ENCODE data around the gene SOCS4. TPM values are rescaled to one million over a fixed set of nuclear protein-coding genes. Genes with fewer than 3 reads are reported as not detected.
A peak's percentile ranks its signal among the peaks of the same experiment; 100 is the strongest.
"Not testable (repeated sequence)": the region's sequence is repeated elsewhere in the genome, so short reads cannot be mapped to it uniquely, and the experiment has no call there.

Gene SOCS4
- total and polyA plus RNA-seq, 8 donors: 4.1 to 29.2 (median 11.2) TPM

DNA sequence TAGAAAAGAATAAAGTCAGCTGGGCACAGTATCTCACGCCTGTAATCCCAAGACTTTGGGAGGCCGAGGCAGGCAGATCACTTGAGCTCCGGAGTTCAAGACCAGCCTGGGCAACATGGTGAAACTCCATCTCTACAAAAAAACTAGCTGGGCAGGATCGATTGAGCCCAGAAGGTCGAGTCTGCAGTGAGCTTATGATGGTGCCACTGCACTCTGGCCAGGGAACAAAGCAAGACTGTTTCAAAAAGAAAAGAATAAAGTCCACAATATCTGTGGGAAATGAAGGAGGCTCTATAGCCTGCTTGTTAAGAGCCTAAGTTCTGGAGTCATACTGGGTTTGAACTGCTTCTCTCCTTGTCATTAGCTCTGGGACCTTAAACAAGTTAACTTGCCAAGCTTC is 32.3 kb downstream of the SOCS4 start:
- peaks cover 13 to 67% (median 30%) of the 10 kb centered on the region in 4 donors for H3K4me1 ChIP-seq
- no peak for DNase-seq
- WGBS, 5 donors: 89 to 95% (median 94%) methylated on average over 5 of the region's 5 CpGs
- no peak overlapping the region for H3K27ac ChIP-seq
- H3K4me3 ChIP-seq: no peak overlapping the region
- no peaks in the 10 kb centered on the region for H3K27me3 ChIP-seq
- intact Hi-C loops (cut with DNase I; ENCODE audit: low total_unique reads): no loop called here
- TF ChIP-seq, protein P1, sequence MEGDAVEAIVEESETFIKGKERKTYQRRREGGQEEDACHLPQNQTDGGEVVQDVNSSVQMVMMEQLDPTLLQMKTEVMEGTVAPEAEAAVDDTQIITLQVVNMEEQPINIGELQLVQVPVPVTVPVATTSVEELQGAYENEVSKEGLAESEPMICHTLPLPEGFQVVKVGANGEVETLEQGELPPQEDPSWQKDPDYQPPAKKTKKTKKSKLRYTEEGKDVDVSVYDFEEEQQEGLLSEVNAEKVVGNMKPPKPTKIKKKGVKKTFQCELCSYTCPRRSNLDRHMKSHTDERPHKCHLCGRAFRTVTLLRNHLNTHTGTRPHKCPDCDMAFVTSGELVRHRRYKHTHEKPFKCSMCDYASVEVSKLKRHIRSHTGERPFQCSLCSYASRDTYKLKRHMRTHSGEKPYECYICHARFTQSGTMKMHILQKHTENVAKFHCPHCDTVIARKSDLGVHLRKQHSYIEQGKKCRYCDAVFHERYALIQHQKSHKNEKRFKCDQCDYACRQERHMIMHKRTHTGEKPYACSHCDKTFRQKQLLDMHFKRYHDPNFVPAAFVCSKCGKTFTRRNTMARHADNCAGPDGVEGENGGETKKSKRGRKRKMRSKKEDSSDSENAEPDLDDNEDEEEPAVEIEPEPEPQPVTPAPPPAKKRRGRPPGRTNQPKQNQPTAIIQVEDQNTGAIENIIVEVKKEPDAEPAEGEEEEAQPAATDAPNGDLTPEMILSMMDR (IDR thresholded peaks at IDR 0.05): no peak
- TF ChIP-seq POLR2A (IDR thresholded peaks at IDR 0.05) (no peak), POLR2AphosphoS5 (IDR thresholded peaks at IDR 0.05) (no peak), EP300 (IDR thresholded peaks at IDR 0.05) (no peak)
- H3K36me3 ChIP-seq: peaks cover 14 to 52% (median 34%) of the 10 kb centered on the region in 4 donors
- H3K9me3 ChIP-seq: no peaks in the 10 kb centered on the region

DNA sequence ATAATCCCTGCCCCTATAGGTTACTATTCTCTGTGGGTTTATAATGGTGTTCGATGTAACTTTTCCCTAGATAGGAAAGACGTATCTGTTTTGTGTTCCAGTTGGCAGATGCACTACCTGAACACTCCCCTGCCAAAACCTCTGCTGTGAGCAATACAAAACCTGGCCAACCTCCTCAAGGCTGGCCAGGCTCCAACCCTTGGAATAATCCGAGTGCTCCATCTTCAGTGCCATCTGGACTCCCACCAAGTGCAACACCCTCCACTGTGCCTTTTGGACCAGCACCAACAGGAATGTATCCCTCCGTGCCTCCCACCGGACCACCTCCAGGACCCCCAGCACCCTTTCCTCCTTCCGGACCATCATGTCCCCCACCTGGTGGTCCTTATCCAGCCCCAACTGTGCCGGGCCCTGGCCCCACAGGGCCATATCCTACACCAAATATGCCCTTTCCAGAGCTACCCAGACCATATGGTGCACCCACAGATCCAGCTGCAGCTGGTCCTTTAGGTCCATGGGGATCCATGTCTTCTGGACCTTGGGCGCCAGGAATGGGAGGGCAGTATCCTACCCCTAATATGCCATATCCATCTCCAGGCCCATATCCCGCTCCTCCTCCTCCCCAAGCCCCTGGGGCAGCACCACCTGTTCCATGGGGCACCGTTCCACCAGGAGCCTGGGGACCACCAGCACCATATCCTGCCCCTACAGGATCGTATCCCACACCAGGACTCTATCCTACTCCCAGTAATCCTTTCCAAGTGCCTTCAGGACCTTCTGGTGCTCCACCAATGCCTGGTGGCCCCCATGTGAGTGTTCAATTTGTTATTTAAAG is 35.7 kb downstream of the SOCS4 start:
- Histone ChIP-seq H3K4me1 (peaks cover 0 to 48% (median 18%) of the 10 kb centered on the region in 4 donors), H3K27ac (peak overlapping the region in 1 of 5 donors; percentile 37), H3K4me3 (no peak overlapping the region), H3K9me3 (no peaks in the 10 kb centered on the region), H3K36me3 (peaks cover 14 to 70% (median 60%) of the 10 kb centered on the region in 4 donors), H3K27me3 (no peaks in the 10 kb centered on the region)
- intact Hi-C loops (cut with DNase I; ENCODE audit: low total_unique reads): no loop called here
- TF ChIP-seq, protein P1 (IDR thresholded peaks at IDR 0.05): no peak
- TF ChIP-seq POLR2A (IDR thresholded peaks at IDR 0.05) (no peak), POLR2AphosphoS5 (IDR thresholded peaks at IDR 0.05) (no peak), EP300 (IDR thresholded peaks at IDR 0.05) (no peak)
- DNase-seq: no peak
- 78 to 91% (median 83%) methylated on average over 10 to 11 of the region's 11 CpGs for WGBS, 5 donors

DNA sequence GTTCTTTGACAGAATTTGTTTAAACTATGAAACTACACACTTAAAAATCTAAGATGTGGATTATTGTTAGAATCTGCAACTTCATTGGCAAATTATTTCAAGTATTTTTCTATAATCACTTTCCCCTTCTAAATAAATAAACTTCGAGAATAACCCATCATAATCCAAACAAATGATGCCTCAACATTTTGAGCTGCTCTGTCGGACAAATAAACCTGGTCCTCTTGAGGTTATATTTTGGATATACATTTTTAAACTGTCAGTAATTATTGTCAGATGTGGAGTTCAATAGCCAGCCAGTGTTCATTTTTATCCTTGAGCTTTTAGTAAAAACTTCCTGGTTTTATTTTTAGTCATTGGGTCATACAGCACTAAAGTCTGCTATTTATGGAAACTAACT is 37.9 kb downstream of the SOCS4 start:
- H3K27me3 ChIP-seq; DNase-seq; H3K9me3 ChIP-seq; H3K4me3 ChIP-seq; intact Hi-C loops (cut with DNase I; ENCODE audit: low total_unique reads): not testable (repeated sequence)
- Histone ChIP-seq H3K36me3 (peaks cover 11 to 63% (median 52%) of the 10 kb centered on the region in 4 donors), H3K27ac (peak overlapping the region in 1 of 5 donors; percentile 46), H3K4me1 (peaks cover 0 to 40% (median 18%) of the 10 kb centered on the region in 4 donors)
- WGBS, 5 donors: 60 to 85% (median 68%) methylated on average over 2 of the region's 2 CpGs

GRCh38 chr14:55065411-55065810 is 38.4 kb downstream of the SOCS4 start:
- Histone ChIP-seq H3K27me3 (no peaks in the 10 kb centered on the region), H3K4me3 (no peak overlapping the region), H3K9me3 (no peaks in the 10 kb centered on the region), H3K4me1 (peaks cover 0 to 40% (median 18%) of the 10 kb centered on the region in 4 donors), H3K36me3 (peaks cover 11 to 63% (median 51%) of the 10 kb centered on the region in 4 donors), H3K27ac (peak overlapping the region in 1 of 5 donors; percentile 46)
- intact Hi-C loops (cut with DNase I; ENCODE audit: low total_unique reads): no loop called here
- WGBS, 5 donors: 62 to 79% (median 77%) methylated on average over 2 of the region's 2 CpGs
- TF ChIP-seq POLR2A (IDR thresholded peaks at IDR 0.05) (no peak), POLR2AphosphoS5 (IDR thresholded peaks at IDR 0.05) (no peak), EP300 (IDR thresholded peaks at IDR 0.05) (no peak)
- TF ChIP-seq, protein P1 (IDR thresholded peaks at IDR 0.05): no peak
- no peak for DNase-seq

DNA sequence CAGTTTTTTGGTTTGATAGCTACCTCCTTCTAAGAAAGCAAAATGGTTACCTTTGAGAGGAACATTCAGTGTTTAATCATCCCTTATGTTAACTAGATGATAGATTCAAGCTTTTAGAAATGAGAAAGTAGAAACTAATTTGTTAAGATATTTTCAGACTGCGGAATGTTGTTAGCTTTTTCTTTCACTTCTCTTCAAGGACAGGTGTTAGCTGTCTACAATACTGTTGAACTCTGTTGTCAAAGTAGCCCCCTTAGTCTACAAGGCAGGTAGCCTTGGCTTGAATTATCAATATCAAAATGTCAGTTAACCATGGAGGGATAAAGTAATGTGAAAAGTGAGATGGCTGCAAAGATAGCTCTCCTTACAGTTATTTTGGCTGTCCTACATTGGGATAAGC is 39.2 kb downstream of the SOCS4 start:
- WGBS, 5 donors: 83 to 100% (median 90%) methylated on average over 1 of the region's 1 CpG
- H3K4me1 ChIP-seq: peaks cover 0 to 43% (median 19%) of the 10 kb centered on the region in 4 donors
- DNase-seq: no peak
- peaks cover 11 to 58% (median 51%) of the 10 kb centered on the region in 4 donors for H3K36me3 ChIP-seq
- H3K27me3 ChIP-seq: no peaks in the 10 kb centered on the region
- intact Hi-C loops (cut with DNase I; ENCODE audit: low total_unique reads): no loop called here
- H3K4me3 ChIP-seq: no peak overlapping the region
- H3K27ac ChIP-seq: no peak overlapping the region
- no peak for TF ChIP-seq POLR2A (IDR thresholded peaks at IDR 0.05)
- TF ChIP-seq POLR2AphosphoS5 (IDR thresholded peaks at IDR 0.05): no peak
- TF ChIP-seq EP300 (IDR thresholded peaks at IDR 0.05): no peak
- TF ChIP-seq, protein P1 (IDR thresholded peaks at IDR 0.05): no peak
- H3K9me3 ChIP-seq: no peaks in the 10 kb centered on the region

All from stomach (tissue), 9 donors.